ENCODE data around the gene ZFAND2B.

The ZFAND2B gene

DNA sequence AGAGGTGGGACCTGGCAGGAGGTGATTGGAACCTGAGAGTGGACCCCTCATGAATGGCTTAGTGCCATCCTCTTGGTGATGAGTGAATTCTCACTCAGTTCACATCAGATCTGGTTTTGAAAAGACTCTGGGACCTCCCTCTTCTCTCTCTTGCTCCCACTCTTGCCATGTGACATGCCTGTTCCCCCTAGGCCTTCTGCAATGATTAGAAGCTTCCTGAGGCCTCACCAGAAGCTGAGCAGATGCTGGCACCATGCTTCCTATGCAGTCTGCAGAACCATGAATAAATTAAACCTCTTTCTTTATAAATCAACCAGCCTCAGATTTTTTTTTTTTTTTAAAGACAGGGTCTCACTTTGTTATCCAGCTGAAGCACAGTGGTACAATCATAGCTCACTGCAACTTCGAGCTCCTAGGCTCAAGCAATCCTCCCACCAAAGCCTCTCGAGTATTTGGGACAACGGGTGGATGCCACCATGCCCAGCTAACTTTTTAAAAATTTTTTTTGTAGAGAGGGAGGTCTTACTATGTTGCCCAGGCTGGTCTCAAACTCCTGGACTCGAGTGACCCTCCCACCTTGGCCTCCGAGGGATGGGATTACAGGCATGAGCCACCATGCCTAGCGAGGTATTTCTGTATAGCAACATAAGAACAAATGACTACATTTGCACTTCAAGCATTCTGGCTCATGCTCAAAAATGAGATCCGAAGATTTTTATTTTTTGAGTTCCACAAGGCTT, 2.0 kb upstream of the ZFAND2B start:
- H3K27ac ChIP-seq (ENCODE audit: poor library complexity, severe bottlenecking), result no peak overlapping the region
- H3K4me1 ChIP-seq (ENCODE audit: insufficient read depth, poor library complexity, severe bottlenecking), result peaks cover 7% of the 10 kb centered on the region
- DNase-seq (ENCODE audit: low spot score), result no peak
- H3K9me3 ChIP-seq (ENCODE audit: severe bottlenecking), result no peaks in the 10 kb centered on the region
- H3K36me3 ChIP-seq (ENCODE audit: low read depth), result peaks cover 8% of the 10 kb centered on the region
- no peaks in the 10 kb centered on the region for H3K27me3 ChIP-seq (ENCODE audit: insufficient read depth, poor library complexity, severe bottlenecking)
- no peak overlapping the region for H3K4me3 ChIP-seq (ENCODE audit: severe bottlenecking)
- ATAC-seq (ENCODE audit: low read depth), result no peak
- no peak for TF ChIP-seq CTCF (IDR thresholded peaks at IDR 0.05; ENCODE audit: poor library complexity, severe bottlenecking)

DNA sequence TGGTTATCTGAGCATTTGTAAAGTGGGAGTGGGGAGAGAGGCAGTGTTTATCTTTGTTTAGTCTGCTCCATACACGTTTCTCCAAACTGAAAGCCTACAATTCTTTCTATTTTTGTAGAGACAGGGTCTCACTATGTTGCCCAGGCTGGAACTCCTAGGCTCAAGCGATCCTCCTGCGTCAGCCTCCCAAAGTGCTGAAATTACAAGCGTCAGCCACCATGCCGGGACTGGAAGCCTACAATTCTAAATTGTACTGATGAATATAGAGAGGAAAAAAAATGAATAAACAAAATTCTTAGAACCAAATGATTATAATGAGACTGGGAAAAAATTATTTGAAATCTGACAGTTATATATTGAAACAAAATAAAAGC, 1.4 kb upstream of the ZFAND2B start:
- H3K4me1 ChIP-seq (ENCODE audit: insufficient read depth, poor library complexity, severe bottlenecking), result peaks cover 7% of the 10 kb centered on the region
- no peaks in the 10 kb centered on the region for H3K9me3 ChIP-seq (ENCODE audit: severe bottlenecking)
- DNase-seq (ENCODE audit: low spot score) (no peak), ATAC-seq (ENCODE audit: low read depth) (no peak)
- H3K27me3 ChIP-seq (ENCODE audit: insufficient read depth, poor library complexity, severe bottlenecking), result no peaks in the 10 kb centered on the region
- H3K36me3 ChIP-seq (ENCODE audit: low read depth), result peaks cover 8% of the 10 kb centered on the region
- no peak overlapping the region for H3K27ac ChIP-seq (ENCODE audit: poor library complexity, severe bottlenecking)
- H3K4me3 ChIP-seq (ENCODE audit: severe bottlenecking), result no peak overlapping the region
- TF ChIP-seq CTCF (IDR thresholded peaks at IDR 0.05; ENCODE audit: poor library complexity, severe bottlenecking), result no peak

GRCh38 chr2:219205981-219206327, 628 bp upstream of the ZFAND2B start:
- peaks cover 8% of the 10 kb centered on the region for H3K36me3 ChIP-seq (ENCODE audit: low read depth)
- TF ChIP-seq CTCF (IDR thresholded peaks at IDR 0.05; ENCODE audit: poor library complexity, severe bottlenecking), result no peak
- peaks cover 7% of the 10 kb centered on the region for H3K4me1 ChIP-seq (ENCODE audit: insufficient read depth, poor library complexity, severe bottlenecking)
- DNase-seq (ENCODE audit: low spot score) (no peak), ATAC-seq (ENCODE audit: low read depth) (no peak)
- peak overlapping the region; percentile 58 for H3K27ac ChIP-seq (ENCODE audit: poor library complexity, severe bottlenecking)
- H3K4me3 ChIP-seq (ENCODE audit: severe bottlenecking), result peak overlapping the region; percentile 43
- H3K9me3 ChIP-seq (ENCODE audit: severe bottlenecking), result no peaks in the 10 kb centered on the region
- H3K27me3 ChIP-seq (ENCODE audit: insufficient read depth, poor library complexity, severe bottlenecking), result no peaks in the 10 kb centered on the region

GRCh38 chr2:219207134-219207883, 727 bp downstream of the ZFAND2B start:
- peak overlapping the region; percentile 58 for H3K27ac ChIP-seq (ENCODE audit: poor library complexity, severe bottlenecking)
- H3K9me3 ChIP-seq (ENCODE audit: severe bottlenecking), result no peaks in the 10 kb centered on the region
- no peaks in the 10 kb centered on the region for H3K27me3 ChIP-seq (ENCODE audit: insufficient read depth, poor library complexity, severe bottlenecking)
- DNase-seq (ENCODE audit: low spot score), result no peak
- H3K4me1 ChIP-seq (ENCODE audit: insufficient read depth, poor library complexity, severe bottlenecking), result peaks cover 7% of the 10 kb centered on the region
- peak; percentile 1; the same call in 2 of the 3 replicates for ATAC-seq (ENCODE audit: low read depth)
- peak overlapping the region; percentile 43 for H3K4me3 ChIP-seq (ENCODE audit: severe bottlenecking)
- H3K36me3 ChIP-seq (ENCODE audit: low read depth), result peaks cover 14% of the 10 kb centered on the region
- no peak for TF ChIP-seq CTCF (IDR thresholded peaks at IDR 0.05; ENCODE audit: poor library complexity, severe bottlenecking)

Data from RWPE2 (cell line).